H7 (cell line): Measurements from ENCODE around the gene POLE3. TPM values are rescaled to one million over a fixed set of nuclear protein-coding genes. Genes with fewer than 3 reads are reported as not detected.
"Not testable (repeated sequence)": the region's sequence is repeated elsewhere in the genome, so short reads cannot be mapped to it uniquely, and the experiment has no call there.

Experiments
- DNase-seq: peaks from one replicate; pipeline ENCODE4 v3.0.0; 2012
- H3K27me3 ChIP-seq: 2 replicates; pipeline ENCODE4 v1.6.0; 2011; ENCODE audit warnings: mild to moderate bottlenecking, low read length; ENCODE audit not compliant: control insufficient read depth, insufficient read depth
- H3K36me3 ChIP-seq: replicated peaks from 2 replicates; pipeline ENCODE4 v1.5.1; 2011; ENCODE audit warnings: low read length; ENCODE audit not compliant: control insufficient read depth, insufficient read depth
- H3K4me3 ChIP-seq: 2 replicates; pipeline ENCODE4 v1.5.1; 2011; ENCODE audit warnings: low read depth, mild to moderate bottlenecking, control low read depth, low read length, moderate library complexity; ENCODE audit not compliant: insufficient read depth
- total RNA-seq: library from RNA; depleted of rRNA; stranded (reverse); fragments of >200 nt; shearing (Covaris generic); gene quantifications from 2 replicates; pipeline ENCODE4 v1.2.3, GENCODE V29; 2014

Gene POLE3
- total RNA-seq, 1 experiment from 2014 or later, result 61.2 TPM

DNA sequence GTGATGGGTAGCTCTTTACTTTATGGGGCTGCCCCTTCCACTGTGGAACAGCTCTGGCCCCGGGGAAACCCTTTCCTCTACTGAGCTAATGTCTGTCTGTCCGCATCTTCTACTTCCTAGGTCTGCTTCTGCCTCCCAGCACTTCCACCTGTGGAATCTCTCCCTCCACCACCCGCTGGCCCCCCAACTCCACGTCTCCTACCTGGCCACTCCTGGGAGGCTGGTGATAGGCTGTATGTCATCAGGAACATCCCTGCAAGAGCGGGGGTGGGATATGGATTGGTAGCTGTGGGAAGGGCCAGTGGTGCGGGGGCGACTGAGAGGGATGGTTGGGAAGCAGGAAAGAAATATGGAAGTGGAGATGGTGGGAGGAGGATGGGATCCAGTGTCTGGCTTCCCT lies 18.6 kb downstream of the POLE3 start:
- Histone ChIP-seq H3K4me3 (no peak overlapping the region), H3K36me3 (peaks cover 3% of the 10 kb centered on the region), H3K27me3 (no peaks in the 10 kb centered on the region)
- DNase-seq, result peak; percentile 18

DNA sequence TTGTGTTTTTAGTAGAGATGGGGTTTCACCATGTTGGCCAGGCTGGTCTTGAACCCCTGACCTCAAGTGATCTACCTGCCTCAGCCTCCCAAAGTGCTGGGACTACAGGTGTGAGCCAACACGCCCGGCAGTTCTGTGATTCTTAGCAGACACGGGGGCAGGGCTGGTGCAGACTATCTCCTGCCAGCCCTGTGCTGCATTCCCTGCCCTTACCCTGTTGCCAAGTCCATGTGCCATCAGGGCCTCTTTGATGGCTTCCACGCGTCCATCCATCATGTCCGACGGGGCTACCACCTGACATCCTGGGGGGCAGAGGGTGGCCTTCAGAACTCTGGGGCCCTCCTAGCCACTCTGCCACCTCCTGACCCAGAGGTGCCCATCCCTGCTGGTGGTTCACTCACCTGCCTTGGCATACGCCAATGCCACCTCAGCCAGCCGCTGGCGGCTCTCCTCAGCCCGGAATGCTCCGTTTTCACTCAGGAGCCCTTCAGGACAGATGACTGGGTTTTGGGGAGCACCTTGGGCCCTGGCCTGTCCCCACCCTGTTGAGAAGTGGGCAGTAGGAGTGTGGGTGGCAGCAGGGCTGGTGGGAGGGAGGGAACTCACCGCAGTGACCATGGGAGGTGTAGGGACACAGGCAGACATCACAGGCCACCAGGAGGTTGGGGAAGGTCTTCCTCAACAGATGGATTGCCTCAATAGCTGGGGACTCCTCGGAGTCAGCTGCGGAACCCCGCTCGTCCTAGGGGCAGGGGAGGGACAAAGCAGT lies 20.1 kb downstream of the POLE3 start:
- Histone ChIP-seq H3K36me3 (peaks cover 3% of the 10 kb centered on the region), H3K27me3 (no peaks in the 10 kb centered on the region), H3K4me3 (no peak overlapping the region)
- peak; percentile 14 for DNase-seq

DNA sequence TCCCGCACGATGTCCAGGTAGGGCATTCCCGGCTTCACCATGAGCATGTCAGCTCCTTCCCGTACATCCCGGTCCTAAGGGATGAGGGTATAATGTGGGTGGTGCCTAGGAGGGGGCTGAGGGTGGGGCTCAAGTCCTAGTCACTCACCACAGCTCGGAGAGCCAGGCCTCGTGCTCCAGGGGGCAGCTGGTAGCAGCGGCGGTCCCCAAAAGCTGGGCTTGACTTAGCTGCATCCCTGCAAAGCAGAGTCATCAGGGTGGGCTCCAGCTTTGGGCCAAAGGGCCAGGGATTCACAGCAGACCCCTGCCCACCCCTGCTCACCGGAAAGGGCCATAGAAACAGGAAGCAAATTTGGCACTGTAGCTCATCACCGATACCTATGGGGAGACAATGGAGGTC lies 21.0 kb downstream of the POLE3 start:
- Histone ChIP-seq H3K36me3 (peaks cover 3% of the 10 kb centered on the region), H3K4me3 (no peak overlapping the region)

DNA sequence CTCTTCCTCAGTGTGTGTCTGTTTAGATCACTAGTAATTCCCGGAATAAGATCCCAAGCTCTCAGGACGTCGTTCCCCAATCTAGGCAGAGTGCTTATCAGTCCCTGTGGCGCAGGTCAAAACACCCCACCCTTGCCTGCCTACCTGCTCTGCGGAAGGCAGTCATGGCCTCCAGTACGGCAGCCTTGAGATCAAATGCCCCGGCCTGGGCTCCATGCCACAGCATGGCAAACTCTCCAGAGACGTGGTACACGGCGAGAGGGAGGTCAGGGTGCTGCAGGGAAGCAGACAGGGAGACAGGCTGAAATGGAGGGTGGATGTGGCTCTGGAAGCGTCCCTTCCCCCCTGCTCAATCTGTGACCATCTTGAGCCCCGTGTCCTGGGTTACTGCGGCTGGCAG lies 21.6 kb downstream of the POLE3 start:
- peak; percentile 18 for DNase-seq
- Histone ChIP-seq H3K27me3 (no peaks in the 10 kb centered on the region), H3K36me3 (peaks cover 3% of the 10 kb centered on the region), H3K4me3 (no peak overlapping the region)

More for the DNA sequence above, 21.0 kb downstream of the POLE3 start:
- peak; percentile 13 for DNase-seq
- H3K27me3 ChIP-seq, result no peaks in the 10 kb centered on the region

DNA sequence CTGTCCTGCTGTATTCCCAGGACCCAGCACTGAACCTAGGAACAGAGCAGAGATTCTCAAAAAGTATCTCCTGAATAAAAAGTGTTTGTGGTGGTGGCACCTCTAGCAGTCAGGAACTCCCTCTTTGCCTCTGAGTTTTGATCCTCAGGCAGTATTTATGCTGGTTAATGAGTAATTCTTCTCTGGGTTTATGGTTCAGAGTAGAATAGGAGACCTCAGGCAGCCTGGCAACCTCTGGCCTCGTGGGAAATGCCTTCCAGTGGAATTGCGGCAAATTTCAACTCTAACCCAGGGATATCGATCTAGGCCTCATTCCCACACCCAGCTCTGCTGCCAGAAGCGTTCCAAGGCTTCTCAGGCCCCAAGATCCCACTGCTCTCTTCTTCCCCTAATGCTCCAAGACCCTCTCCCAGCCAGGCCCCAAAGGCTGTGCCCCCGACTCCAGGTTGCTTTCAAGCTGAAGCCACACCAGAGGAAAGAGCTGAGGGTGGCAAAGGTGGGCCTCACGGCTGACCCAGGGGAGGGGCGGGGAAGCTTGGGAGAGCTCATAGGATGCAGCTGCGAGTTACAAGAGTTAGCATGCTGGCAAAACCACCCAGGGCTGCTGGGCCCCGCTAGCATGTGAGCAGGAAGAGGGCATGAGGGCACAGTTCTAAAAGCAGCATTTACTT lies 22.8 kb downstream of the POLE3 start:
- Histone ChIP-seq H3K27me3 (no peaks in the 10 kb centered on the region), H3K4me3 (no peak overlapping the region), H3K36me3 (peaks cover 3% of the 10 kb centered on the region)
- no peak for DNase-seq

DNA sequence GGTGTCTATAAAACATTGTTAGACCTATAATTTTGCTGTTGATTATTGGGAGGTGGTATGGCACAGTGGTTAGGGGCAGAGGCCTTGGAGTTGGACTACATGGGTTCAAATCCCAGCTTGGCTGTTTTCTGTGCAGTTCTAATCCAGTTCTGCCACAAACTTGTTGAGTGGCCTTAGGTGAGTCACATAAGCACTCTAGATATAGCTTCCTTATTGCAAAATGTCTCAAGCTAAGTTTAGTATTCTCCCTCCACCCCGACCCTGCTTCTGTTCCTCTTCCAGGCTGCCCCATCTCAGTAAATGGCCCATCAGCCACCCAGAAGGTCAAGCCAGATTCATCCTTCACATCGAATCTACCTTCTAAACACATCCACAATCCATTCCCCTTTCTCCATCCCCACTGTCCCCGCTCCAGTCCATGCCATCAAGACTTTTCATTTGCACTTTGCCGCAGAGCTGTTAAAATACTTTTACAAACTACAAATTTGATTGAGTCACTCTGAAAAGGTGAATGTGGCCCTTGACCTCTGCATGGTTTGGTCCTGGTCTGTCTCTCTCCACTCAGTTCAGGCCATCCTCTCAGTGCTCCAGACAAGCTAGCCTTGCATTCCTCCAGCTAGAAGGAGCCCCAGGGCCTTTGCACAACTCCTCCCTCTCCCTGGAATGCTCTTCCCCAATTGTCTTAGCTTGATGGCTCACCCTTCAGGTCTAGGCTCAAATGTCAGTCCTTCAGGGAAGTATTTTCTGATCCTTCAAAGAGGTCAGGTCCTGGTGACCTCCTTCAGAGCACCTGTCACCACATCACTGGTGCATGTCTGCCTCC lies 23.7 kb downstream of the POLE3 start:
- peaks cover 3% of the 10 kb centered on the region for H3K36me3 ChIP-seq
- H3K4me3 ChIP-seq, result no peak overlapping the region
- DNase-seq, result no peak
- no peaks in the 10 kb centered on the region for H3K27me3 ChIP-seq

DNA sequence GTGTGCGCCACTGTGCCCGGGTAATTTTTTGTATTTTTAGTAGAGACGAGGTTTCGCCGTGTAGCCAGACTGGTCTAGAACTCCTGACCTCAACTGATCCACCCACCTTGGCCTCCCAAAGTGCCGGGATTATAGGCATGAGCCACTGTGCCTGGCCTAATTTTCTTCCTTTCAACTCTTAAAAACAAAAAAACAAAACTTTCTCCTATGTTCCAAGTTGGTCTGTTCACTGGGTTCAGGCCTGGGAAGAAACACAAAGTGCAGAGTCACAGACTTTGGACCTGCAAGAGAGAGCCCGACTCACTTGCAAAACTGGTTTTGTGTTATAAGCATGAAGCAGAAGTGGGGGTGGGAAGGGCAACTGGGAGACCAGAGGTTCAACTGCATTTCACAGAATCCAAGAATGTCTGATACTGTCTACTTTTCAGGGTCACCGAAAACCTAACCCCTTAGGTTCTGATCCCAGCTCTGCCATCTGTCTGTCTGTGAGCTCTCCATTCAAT lies 28.5 kb downstream of the POLE3 start:
- no peaks in the 10 kb centered on the region for H3K27me3 ChIP-seq
- H3K36me3 ChIP-seq, result no peaks in the 10 kb centered on the region
- no peak for DNase-seq
- no peak overlapping the region for H3K4me3 ChIP-seq

DNA sequence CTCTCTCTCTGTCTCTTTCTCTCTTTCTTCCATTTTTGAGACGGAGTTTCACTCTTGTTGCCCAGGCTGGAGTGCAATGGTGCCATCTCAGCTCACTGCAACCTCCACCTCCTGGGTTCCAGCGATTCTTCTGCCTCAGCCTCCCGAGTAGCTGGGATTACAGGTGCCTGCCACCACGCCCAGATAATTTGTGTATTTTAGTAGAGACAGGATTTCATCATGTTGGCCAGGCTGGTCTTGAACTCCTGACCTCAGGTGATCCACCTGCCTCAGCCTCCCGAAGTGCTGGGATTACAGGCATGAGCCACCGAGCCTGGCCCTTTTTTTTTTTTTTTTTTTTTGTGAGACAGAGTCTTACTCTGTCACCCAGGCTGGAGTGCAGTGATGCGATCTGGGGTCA lies 29.0 kb downstream of the POLE3 start:
- not testable (repeated sequence) for DNase-seq, H3K4me3 ChIP-seq, H3K27me3 ChIP-seq, H3K36me3 ChIP-seq

DNA sequence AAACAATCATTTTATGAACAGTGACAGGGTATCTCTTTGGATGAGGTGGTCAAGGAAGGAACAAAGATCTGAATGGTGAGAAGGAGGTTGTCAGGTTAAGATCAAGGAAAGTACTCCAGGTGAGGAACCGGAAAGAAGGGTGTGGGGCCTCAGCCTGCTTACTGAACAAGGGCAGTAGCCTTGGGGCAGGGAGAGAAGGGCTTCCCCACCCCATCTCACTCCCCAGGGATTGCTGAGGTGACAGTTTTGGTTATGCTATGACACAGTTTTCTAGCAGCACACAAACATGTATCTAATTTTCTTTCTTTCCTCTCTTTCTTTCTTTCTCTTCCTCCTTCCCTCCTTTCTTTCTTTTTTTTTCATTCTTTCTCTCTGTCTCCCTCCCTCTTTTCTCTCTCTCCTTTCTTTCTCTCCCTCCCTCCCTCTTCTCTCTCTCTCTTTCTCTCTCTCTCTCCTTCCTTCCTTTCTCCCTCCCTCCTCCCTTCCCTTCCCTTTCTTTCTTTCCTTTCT lies 29.6 kb downstream of the POLE3 start:
- H3K4me3 ChIP-seq, result no peak overlapping the region
- H3K27me3 ChIP-seq, result no peaks in the 10 kb centered on the region
- no peaks in the 10 kb centered on the region for H3K36me3 ChIP-seq
- no peak for DNase-seq

DNA sequence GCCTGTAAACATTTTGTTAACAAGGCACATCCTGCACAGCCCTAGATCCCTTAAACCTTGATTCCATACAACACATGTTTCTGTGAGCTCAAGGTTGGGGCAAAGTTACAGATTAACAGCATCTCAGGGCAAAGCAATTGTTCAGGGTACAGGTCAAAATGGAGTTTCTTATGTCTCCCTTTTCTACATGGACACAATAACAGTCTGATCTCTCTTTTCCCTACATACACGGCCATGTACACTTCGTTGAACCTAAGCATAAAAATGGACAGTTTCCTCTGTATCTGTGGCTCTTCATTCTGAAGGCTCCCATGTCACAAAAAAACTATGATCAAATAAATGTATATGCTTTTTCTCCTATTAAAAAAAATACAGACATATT lies 30.7 kb downstream of the POLE3 start:
- not testable (repeated sequence) for H3K36me3 ChIP-seq, H3K27me3 ChIP-seq, H3K4me3 ChIP-seq, DNase-seq

DNA sequence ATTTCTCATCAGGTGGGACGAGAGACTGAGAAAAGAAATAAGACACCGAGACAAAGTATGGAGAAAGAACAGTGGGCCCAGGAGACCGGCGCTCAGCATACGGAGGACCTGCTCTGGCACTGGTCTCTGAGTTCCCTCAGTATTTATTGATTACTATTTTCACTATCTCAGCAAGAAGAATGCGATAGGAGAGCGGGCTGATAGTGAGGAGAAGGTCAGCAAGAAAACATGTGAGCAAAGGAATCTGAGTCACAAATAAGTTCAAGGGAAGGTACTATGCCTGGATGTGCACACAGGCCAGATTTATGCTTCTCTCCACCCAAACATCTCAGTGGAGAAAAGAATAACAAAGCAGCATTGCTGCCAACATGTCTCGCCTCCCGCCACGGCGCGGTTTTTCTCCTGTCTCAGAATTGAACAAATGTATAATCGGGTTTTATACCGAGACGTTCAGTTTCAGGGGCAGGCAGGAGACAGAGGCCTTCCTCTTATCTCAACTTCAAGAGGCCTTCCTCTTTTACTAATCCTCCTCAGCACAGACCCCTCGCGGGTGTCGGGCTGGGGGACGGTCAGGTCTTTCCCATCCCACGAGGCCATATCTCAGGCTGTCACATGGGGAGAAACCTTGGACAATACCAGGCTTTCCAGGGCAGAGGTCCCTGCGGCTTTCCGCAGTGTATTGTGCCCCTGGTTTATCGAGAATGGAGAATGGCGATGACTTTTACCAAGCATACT lies 31.2 kb downstream of the POLE3 start:
- not testable (repeated sequence) for H3K4me3 ChIP-seq, H3K36me3 ChIP-seq, DNase-seq, H3K27me3 ChIP-seq

DNA sequence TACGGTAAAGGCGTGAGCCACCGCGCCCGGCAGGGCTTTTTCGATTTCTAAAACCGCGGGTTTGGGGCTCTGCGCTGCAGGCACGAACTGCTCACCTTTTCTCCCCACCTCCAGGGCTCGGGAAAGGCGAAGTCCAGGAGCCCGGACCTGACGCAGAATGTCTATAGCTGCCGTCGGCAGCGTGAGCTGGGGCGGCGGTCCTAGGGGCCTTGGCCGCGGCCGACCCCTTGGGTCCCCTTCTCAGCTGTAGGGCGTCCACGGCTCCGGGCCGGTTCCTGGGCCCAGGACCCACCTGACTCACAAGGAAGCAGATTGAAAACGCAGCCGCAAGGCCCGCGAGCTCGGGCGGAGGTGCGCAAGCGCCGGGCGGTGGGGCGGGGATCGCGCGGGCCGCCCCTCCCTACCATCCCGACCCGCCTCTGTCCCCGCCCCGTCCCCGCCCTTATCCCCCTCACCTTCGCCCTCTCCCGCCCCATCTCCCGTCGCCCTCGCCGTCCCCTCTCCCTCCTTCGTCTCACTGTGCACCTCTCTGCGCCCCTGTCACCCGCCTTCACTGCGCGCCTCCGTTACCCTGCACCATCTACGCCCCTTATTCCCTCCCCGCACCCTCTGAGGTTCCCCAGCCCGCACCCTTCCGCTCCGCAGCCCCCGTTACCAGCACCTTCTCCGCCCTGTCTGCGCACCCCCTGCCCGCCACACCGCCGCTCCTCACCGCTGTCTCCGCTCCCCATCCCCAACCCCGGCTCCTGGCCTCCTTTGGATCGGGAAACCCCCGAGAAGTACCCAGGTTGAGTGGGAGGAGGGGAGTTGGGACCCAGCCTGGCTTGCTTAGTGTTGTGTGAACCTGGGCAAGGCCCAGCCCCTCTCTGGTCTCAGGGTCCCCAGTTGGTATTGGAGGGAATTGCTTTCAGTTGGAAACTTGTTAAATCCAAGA lies 33.6 kb downstream of the POLE3 start, which contains the start of gene HDHD3:
Gene HDHD3 (minus strand): TSS at position 353 of the 934 bp plus-strand sequence. CDS start 2,632 bp downstream, outside the sequence.
- DNase-seq, result peak; percentile 99
- Histone ChIP-seq H3K27me3 (no peaks in the 10 kb centered on the region), H3K36me3 (no peaks in the 10 kb centered on the region; the same call in 1 of the 2 replicates), H3K4me3 (peak within 1 kb of the TSS; percentile 85)
